Activated naive CD4-positive, alpha-beta T cell treated with anti-CD3 and anti-CD28 coated beads for 36 hours (primary cell): Measurements from ENCODE around the gene EIF5A. TPM values are rescaled to one million over a fixed set of nuclear protein-coding genes. Genes with fewer than 3 reads are reported as not detected.

ENCODE experiments used
- CTCF ChIA-PET: fragments of 350-600 bp; sonication (Branson Sonifier 250); formaldehyde crosslinking; loops from one replicate; lab custom pipeline; 2021; ENCODE audit warnings: antibody characterized with exemption; lab: Charles Lee
- DNase-seq: peaks from one replicate; pipeline ENCODE4 v3.0.0-alpha.2; 2020
- H3K27ac Mint-ChIP-seq: one replicate; pipeline ENCODE4 v1.8.0; 2021; ENCODE audit warnings: mild to moderate bottlenecking, mixed read lengths
- H3K27me3 Mint-ChIP-seq: one replicate; pipeline ENCODE4 v1.8.0; 2021; ENCODE audit warnings: low read depth, mixed read lengths
- H3K36me3 Mint-ChIP-seq: one replicate; pipeline ENCODE4 v1.8.0; 2021; ENCODE audit warnings: low read depth, mixed read lengths
- H3K4me1 Mint-ChIP-seq: one replicate; pipeline ENCODE4 v1.8.0; 2021; ENCODE audit warnings: low read depth, mixed read lengths
- H3K4me3 Mint-ChIP-seq: one replicate; pipeline ENCODE4 v1.8.0; 2021; ENCODE audit warnings: mild to moderate bottlenecking, moderate library complexity, mixed read lengths
- H3K9me3 Mint-ChIP-seq: one replicate; pipeline ENCODE4 v1.8.0; 2021; ENCODE audit warnings: mixed read lengths
- intact Hi-C: fragments of 100-400 bp; cut with micrococcal nuclease; formaldehyde crosslinking; loops from one replicate; pipeline ENCODE4 v1.15.1; 2023
- total RNA-seq, 2 experiments: library from RNA; stranded (reverse); gene quantifications; one replicate each; pipeline ENCODE4 v1.2.3, GENCODE V29; 2021

EIF5A gene
- total RNA-seq, 2 experiments from 2014 or later, result 757 to 792 TPM

GRCh38 chr17:7318121-7318860 lies 10.9 kb downstream of the EIF5A start:
- intact Hi-C loops, result no loop called here
- Mint-ChIP-seq H3K36me3 (peaks cover 19% of the 10 kb centered on the region), H3K27me3 (no peaks in the 10 kb centered on the region), H3K4me1 (peaks cover 18% of the 10 kb centered on the region), H3K27ac (no peak overlapping the region), H3K4me3 (no peak overlapping the region), H3K9me3 (no peaks in the 10 kb centered on the region)
- DNase-seq, result no peak
- CTCF ChIA-PET, result no interaction called here

DNA sequence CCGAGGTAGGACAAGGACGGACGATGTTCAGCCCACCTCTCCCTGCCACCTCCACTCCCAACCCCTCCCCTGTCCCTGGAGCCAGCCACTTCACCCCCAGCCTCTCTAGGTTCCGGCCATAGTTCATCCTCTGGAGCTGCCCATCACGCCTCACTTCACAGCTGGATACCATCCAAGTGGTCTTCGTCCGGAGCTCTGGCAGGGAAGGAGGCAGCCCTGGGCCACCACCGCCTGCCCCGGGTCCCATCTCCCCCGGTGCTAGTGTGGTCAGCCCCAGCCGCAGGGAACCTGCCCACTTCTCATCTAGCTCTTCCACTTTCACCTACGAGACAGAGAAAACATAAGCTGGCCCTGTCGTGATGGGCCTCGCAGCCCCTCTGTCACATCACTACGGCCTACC lies 14.0 kb downstream of the EIF5A start:
- Mint-ChIP-seq H3K4me1 (peaks cover 4% of the 10 kb centered on the region), H3K27me3 (no peaks in the 10 kb centered on the region), H3K36me3 (peaks cover 32% of the 10 kb centered on the region), H3K27ac (no peak overlapping the region), H3K4me3 (no peak overlapping the region), H3K9me3 (no peaks in the 10 kb centered on the region)
- CTCF ChIA-PET, result interaction anchor here (0.9 to 1.4 kb wide), 3 partner anchors 8 to 34 kb away, joined by 3 to 4 read pairs (median 3); no protein-coding TSS in a partner anchor
- DNase-seq, result no peak
- intact Hi-C loops, result no loop called here

- Mint-ChIP-seq H3K4me1 (peaks cover 13% of the 10 kb centered on the region), H3K9me3 (no peaks in the 10 kb centered on the region), H3K4me3 (no peak overlapping the region), H3K27ac (no peak overlapping the region), H3K36me3 (peaks cover 34% of the 10 kb centered on the region), H3K27me3 (no peaks in the 10 kb centered on the region)
- no peak for DNase-seq
- intact Hi-C loops, result no loop called here
- CTCF ChIA-PET, result interaction anchor here (0.6 to 1.4 kb wide), 6 partner anchors 23 to 238 kb away, joined by 3 to 4 read pairs (median 3); no protein-coding TSS in a partner anchor
Observed at GRCh38 chr17:7322520-7323194, 15.2 kb downstream of the EIF5A start.

DNA sequence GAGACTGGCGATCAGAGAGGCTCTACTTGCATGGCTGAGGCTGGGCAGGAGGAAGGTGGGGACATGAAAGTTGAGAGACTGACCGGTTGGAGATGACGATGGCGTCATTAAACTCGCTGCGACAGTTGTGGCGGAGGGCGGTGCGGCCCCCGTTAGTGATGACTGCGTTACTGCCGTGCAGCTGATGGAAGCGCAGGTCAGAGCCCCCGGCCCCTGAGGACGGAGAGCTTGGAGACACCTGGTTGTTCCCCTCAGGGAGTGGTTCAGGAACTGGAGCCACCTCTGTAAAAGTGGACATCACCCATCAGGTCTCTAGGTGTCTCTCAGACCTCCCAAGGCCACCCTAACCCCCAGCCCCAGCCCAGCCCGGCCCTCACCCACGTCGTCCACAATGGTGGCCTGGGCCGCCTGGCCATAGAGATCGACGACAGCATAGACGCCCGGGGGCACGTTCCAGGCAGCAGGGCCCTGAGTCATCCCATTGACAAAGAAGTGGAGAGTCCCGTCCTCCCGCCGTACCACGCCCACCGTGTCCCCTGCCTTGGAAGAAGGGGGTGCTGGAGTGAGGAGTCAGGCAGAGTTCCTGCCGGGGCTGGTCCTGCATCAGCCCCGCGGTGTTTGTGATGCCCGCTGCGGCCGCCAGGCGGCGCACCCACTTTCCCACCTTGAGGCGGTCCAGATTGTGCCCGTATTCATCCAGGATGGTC lies 16.5 kb downstream of the EIF5A start:
- Mint-ChIP-seq H3K4me3 (no peak overlapping the region), H3K4me1 (peaks cover 25% of the 10 kb centered on the region), H3K27me3 (no peaks in the 10 kb centered on the region), H3K27ac (no peak overlapping the region), H3K36me3 (peaks cover 30% of the 10 kb centered on the region), H3K9me3 (no peaks in the 10 kb centered on the region)
- intact Hi-C loops, result loop anchor here (1.0 kb wide), 1 partner anchor 22 kb away; no protein-coding TSS in a partner anchor
- CTCF ChIA-PET, result interaction anchor here (0.6 to 5.3 kb wide), 12 partner anchors 8 to 279 kb away, joined by 3 to 42 read pairs (median 4); partner anchors contain the start of genes ACAP1 and GPS2
- DNase-seq, result peak; percentile 73

DNA sequence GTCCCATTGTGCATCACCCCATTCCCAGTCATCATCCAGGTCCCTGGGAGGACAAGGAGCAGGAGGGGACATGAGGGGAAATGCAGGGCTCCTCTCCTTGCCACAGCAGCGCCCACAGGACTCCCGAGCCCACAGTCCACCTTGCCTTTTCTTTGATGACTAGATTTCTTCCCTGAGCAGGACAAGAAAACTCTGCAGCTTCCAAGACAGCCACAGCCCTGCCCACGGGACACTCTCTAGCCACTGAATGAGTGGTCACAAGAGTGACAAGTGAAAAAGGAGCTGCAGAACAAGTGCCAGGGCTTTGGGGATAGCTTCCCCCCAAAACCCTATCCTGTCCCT lies 17.0 kb downstream of the EIF5A start:
- Mint-ChIP-seq H3K27me3 (no peaks in the 10 kb centered on the region), H3K36me3 (peaks cover 29% of the 10 kb centered on the region), H3K27ac (no peak overlapping the region), H3K4me3 (no peak overlapping the region), H3K9me3 (no peaks in the 10 kb centered on the region), H3K4me1 (peaks cover 25% of the 10 kb centered on the region)
- no peak for DNase-seq
- intact Hi-C loops, result loop anchor here (1.0 kb wide), 1 partner anchor 22 kb away; no protein-coding TSS in a partner anchor
- CTCF ChIA-PET, result interaction anchor here (0.6 to 5.3 kb wide), 11 partner anchors 9 to 116 kb away, joined by 3 to 42 read pairs (median 3); partner anchors contain the start of genes ACAP1 and GPS2

- H3K36me3 Mint-ChIP-seq, result peaks cover 29% of the 10 kb centered on the region
- intact Hi-C loops, result loop anchor here (5.0 kb wide), 1 partner anchor 362 kb away; the partner anchor contains the start of genes TP53 and WRAP53
- H3K4me1 Mint-ChIP-seq, result peaks cover 26% of the 10 kb centered on the region
- no peaks in the 10 kb centered on the region for H3K27me3 Mint-ChIP-seq
- CTCF ChIA-PET, result interaction anchor here (0.6 to 5.3 kb wide), 13 partner anchors 10 to 116 kb away, joined by 3 to 42 read pairs (median 3); partner anchors contain the start of genes ACAP1 and GPS2
- H3K4me3 Mint-ChIP-seq, result no peak overlapping the region
- H3K27ac Mint-ChIP-seq, result no peak overlapping the region
- H3K9me3 Mint-ChIP-seq, result no peaks in the 10 kb centered on the region
- no peak for DNase-seq
Observed at GRCh38 chr17:7325031-7325528, 17.7 kb downstream of the EIF5A start.

DNA sequence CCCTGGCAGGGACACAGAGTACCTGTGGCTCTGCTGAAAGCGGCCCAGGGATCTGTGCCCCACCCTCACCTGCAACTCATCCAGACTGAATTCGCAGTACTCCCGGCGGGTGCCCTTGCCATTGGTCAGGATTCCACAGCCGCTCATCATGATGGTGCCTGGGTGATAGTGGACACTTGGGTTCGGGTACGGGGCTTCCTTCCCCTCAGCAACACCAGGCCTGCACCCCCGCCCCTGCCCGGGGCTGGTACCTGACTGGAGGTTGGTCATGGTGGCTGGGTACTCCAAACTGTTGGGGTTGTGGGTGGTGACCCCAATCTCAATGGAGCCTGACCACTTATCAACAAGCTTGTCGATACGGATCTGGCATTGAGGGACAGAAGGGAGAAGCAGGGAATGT lies 18.8 kb downstream of the EIF5A start:
- Mint-ChIP-seq H3K4me1 (peaks cover 35% of the 10 kb centered on the region), H3K27ac (no peak overlapping the region), H3K4me3 (no peak overlapping the region), H3K27me3 (no peaks in the 10 kb centered on the region), H3K9me3 (no peaks in the 10 kb centered on the region), H3K36me3 (peaks cover 26% of the 10 kb centered on the region)
- CTCF ChIA-PET, result interaction anchor here (0.8 to 5.3 kb wide), 4 partner anchors 10 to 261 kb away, joined by 3 to 42 read pairs (median 5); partner anchors contain the start of gene ACAP1
- DNase-seq, result no peak
- intact Hi-C loops, result loop anchor here (5.0 kb wide), 1 partner anchor 361 kb away; the partner anchor contains the start of genes TP53 and WRAP53

GRCh38 chr17:7327056-7327455 lies 19.6 kb downstream of the EIF5A start:
- Mint-ChIP-seq H3K36me3 (peaks cover 23% of the 10 kb centered on the region), H3K27me3 (no peaks in the 10 kb centered on the region), H3K4me3 (no peak overlapping the region), H3K4me1 (peaks cover 44% of the 10 kb centered on the region), H3K9me3 (no peaks in the 10 kb centered on the region), H3K27ac (peak overlapping the region; percentile 11)
- DNase-seq, result no peak
- intact Hi-C loops, result loop anchor here (5.0 kb wide), 1 partner anchor 360 kb away; the partner anchor contains the start of genes TP53 and WRAP53
- CTCF ChIA-PET, result interaction anchor here (0.8 to 5.3 kb wide), 6 partner anchors 9 to 260 kb away, joined by 3 to 42 read pairs (median 4); partner anchors contain the start of gene ACAP1

DNA sequence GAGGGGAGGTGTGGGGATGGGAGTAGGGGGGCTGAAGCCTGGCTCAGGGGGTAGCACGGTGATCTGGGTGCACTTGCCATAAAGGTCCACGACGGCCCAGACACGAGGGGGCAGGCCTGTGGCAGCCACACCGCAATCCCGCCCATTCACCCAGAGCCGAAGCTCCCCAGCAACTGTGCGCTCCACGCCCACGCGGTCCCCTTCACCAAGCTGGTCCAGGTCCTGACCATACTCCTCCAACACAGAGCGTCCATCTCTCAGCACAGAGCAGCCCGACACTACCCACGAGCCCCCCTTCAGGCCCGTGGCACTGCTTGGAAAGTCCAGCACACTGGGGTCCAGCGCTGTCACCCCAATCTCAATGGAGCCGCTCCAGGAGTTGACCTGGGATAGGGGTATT lies 20.1 kb downstream of the EIF5A start:
- H3K27me3 Mint-ChIP-seq, result no peaks in the 10 kb centered on the region
- peaks cover 48% of the 10 kb centered on the region for H3K4me1 Mint-ChIP-seq
- CTCF ChIA-PET, result interaction anchor here (0.8 to 5.3 kb wide), 4 partner anchors 8 to 233 kb away, joined by 3 to 42 read pairs (median 4); partner anchors contain the start of gene ACAP1
- H3K4me3 Mint-ChIP-seq, result no peak overlapping the region
- H3K27ac Mint-ChIP-seq, result no peak overlapping the region
- intact Hi-C loops, result loop anchor here (5.0 kb wide), 1 partner anchor 360 kb away; the partner anchor contains the start of genes TP53 and WRAP53
- H3K9me3 Mint-ChIP-seq, result no peaks in the 10 kb centered on the region
- DNase-seq, result no peak
- peaks cover 23% of the 10 kb centered on the region for H3K36me3 Mint-ChIP-seq

DNA sequence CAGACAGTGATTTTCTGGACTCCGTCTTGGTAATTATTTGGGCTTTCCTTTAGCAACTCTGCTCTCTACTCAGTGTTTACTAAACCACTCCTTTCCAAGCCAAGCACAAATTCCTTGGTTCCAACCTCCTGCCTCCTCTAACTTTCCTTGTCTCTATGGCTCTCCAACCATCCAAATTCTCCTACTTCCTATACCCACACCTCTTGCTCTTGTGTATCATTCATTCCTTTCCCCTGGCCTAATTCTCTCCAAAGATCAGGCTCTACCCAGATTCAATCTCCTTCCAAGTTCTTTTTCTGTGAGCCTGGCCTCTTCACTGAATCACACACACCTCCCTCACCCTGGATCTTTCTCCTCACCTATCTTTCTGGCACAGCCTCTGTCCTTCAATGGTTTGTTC lies 20.6 kb downstream of the EIF5A start:
- DNase-seq, result no peak
- H3K4me3 Mint-ChIP-seq, result peak overlapping the region; percentile 97
- H3K36me3 Mint-ChIP-seq, result peaks cover 22% of the 10 kb centered on the region
- H3K4me1 Mint-ChIP-seq, result peaks cover 52% of the 10 kb centered on the region
- peak overlapping the region; percentile 78 for H3K27ac Mint-ChIP-seq
- CTCF ChIA-PET, result interaction anchor here (1.6 to 5.3 kb wide), 2 partner anchors 8 to 18 kb away, joined by 4 to 42 read pairs; partner anchors contain the start of gene ACAP1
- intact Hi-C loops, result loop anchor here (5.0 kb wide), 1 partner anchor 359 kb away; the partner anchor contains the start of genes TP53 and WRAP53
- H3K9me3 Mint-ChIP-seq, result no peaks in the 10 kb centered on the region
- H3K27me3 Mint-ChIP-seq, result no peaks in the 10 kb centered on the region

- Mint-ChIP-seq H3K4me3 (peak within 1 kb of the TSS; percentile 97), H3K27ac (peak within 1 kb of the TSS; percentile 91), H3K4me1 (peaks cover 56% of the 10 kb centered on the region), H3K9me3 (no peaks in the 10 kb centered on the region), H3K27me3 (no peaks in the 10 kb centered on the region), H3K36me3 (peaks cover 15% of the 10 kb centered on the region)
- DNase-seq, result peak; percentile 31
- intact Hi-C loops, result loop anchor here (1.0 to 5.0 kb wide), 5 partner anchors 22 to 358 kb away; partner anchors contain the start of genes EIF5A, TMEM256, TP53 and WRAP53
- CTCF ChIA-PET, result interaction anchor here (1.0 to 1.7 kb wide), 7 partner anchors 9 to 358 kb away, joined by 3 to 8 read pairs (median 4); partner anchors contain the start of genes SLC2A4, TMEM95 and TP53
Observed at GRCh38 chr17:7328840-7329373, 21.5 kb downstream of the EIF5A start, which contains the start of gene NEURL4. TSS of gene NEURL4 (minus strand) at chr17:7329335. CDS start at chr17:7329312, 23 bp downstream.
